GM18502 (cell line): ENCODE results near the gene SCN7A.

Experiments used
- ATAC-seq: cut with Tn5 transposase; IDR thresholded peaks from one replicate; pipeline ENCODE4 v1.9.1; 2021; ENCODE audit warnings: mild to moderate bottlenecking; ENCODE audit not compliant: unreplicated experiment, poor library complexity

SCN7A gene

DNA sequence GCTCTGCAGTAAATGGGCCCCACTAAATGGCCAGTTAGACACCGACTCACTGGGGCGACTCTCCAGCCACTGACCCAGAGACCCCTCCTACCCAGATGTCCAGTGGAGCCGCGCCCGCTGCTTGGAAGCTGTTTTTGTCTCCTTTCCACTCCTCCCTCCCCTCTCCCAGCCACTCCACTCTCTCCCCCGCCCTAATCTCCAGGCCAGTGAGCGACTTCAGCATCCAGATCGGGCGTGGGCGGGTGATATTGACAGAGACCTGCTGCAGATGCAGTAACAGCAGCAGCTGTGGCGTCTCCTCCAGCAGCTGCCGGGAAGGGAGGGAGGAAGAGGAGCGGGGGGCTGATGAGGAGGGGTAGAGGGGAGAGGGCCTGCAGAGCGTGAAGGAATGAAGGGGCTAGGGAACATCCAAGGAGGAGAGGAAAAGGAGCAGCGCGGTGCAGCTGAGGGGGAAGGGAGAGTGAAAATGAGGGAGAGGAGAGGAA is at the start of gene SCN7A:
Gene SCN7A (minus strand): TSS at position 110 of the 485 bp plus-strand sequence. CDS start 16,553 bp downstream, outside the sequence.
- ATAC-seq = no peak

DNA sequence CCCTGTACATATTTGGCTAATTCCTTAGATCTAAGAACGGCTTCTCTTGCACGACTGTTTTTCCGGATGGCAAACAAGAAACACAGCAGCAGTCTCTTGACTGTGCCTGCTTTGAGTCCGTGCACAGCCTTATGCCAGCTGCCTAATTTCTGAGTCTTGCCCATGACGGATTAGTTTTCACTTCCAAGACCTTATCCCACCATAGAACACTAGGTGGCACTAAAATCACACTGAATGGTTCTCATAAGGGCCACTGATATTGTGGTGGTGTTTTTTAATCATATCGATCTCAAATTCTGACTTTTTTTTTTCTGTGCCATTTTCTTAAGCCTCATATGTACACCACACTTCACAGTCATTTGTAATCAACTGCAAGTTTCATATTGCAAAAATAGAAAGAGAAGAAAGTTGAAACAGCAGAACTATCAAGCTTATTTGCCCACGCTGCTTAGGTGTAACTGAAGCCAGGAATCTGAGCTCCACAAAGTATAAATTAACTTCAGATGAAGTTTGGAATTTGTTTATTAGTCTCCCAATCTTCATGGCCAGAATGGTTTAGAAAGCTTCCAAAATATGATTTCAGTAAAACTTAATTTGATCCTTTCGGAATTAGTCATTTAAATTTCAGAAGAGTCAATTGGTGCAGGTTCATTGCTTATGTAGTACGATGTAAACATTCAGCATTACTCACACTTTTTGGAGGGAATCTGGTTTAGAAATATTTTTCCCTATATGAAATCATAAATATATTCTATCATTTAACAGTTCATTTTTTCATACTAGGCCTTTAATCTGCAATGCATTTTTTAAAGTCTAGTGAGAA is 45.5 kb upstream of the SCN7A start:
- peak; percentile 97 for ATAC-seq

DNA sequence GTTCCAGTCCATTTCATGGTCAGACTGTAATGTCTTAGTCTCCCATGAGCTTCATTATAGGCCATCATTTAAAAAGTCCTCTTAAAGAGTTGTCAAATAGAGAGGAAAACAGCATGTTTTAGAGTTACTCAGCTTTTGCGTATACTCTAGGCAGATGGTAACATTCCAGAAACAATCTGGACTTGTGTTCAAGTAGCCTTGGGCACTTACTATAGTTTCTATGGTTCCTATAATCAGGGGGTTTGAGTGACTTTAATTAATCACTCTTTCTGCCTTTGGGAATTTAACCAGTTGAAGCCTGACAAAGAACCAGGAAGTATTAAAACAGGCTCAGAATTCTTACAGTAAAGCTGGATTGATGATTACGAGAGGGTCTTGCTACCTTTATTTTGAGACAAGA is 42.1 kb upstream of the SCN7A start:
- no peak for ATAC-seq

DNA sequence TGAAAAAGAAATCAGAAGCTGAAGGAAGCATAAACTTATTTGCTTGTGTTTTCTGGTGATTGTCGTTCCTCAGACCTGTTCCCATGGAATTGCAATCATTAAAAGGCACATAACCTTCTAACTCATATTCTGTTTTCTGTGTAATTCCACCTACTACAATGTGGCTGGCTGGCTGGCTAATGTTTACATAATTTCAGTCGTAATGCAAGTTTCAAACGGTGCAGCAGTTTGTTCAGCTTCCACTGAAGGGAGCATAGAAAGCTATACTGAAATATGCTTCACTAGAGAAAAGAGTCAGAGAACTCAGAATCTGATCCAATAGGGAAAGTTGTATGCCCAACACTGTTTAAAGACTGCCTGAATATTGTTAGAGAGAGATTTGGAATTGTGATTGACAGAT is 27.1 kb upstream of the SCN7A start:
- ATAC-seq = no peak

DNA sequence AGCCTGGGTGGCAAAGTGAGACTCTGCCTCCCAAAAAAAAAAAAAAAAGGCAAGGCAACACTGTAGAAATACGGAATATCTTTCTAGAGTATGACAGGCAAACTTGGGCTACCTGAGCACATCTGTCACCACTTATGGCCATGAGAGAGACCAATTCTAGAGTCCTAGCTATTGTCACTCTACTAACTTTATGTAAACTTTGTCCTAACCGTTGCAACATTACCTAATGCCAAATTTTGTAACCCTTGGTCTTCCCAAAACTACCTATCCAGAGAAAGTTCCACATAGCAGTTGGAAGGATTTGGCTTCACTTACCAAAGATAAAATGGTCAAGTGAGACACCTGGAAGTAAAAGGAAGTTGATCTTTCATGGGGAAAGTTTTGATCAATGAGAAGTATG is 26.6 kb upstream of the SCN7A start:
- no peak for ATAC-seq

DNA sequence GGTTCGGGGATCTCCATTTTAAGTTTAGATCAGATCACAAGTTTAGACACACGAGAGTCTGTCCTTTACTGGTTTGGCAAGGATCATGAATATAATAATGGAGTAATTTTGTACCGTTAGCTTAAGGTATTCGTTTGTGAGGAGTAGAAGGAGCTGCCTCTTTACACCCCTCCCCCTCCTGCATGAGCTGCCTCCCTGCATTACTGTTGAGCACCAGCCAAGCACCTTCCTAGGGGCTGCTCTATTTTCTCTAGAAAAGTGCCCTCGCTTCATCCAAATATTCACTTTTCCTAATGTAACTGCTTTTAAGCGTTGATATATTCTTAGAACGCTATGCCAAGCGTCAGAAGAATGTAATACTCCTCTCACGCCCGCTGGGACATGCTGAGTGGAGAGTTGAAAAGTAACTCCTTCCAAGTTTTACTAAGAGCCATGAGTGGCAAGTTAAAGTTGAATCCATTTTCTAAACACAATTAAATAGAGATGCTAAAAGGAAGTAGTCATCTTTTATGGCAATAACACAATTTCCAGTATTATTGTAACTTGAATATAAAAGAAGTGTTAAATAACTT is 25.4 kb upstream of the SCN7A start:
- ATAC-seq = no peak

DNA sequence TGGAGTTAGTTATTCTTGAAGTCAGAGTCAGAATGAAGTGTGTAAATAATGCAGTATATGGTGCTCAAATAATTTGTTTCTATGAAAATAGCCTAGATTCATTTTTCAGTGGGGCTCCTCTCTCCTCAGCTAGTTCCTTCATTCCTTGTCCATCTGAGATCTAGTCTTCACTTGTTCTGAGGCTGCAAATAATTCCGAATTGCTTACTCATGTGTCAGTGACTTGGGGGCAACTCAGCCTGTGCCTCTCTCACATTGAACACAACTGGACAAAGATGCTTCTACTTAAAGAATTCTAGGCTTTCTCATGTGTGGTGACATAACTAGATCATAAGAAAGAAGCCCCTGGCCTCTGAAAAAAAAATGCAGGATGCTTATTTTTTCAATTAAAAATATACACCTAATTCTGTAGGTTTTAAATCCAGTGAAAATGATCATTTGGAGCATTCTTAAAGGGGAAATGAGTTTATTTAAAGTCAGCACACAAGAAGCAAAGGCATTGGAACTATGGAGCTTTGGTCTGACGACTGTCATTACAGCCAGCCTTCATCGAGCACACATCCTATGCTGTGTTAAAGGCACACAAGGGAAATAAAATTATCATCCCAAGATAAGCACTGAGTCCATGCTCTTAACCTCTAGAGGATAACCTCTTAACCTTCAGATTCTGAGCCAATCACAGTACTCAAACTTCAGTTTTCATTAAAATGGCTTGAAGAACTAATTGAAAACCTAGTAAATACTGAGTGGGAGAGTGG is 24.8 kb upstream of the SCN7A start:
- ATAC-seq = no peak

DNA sequence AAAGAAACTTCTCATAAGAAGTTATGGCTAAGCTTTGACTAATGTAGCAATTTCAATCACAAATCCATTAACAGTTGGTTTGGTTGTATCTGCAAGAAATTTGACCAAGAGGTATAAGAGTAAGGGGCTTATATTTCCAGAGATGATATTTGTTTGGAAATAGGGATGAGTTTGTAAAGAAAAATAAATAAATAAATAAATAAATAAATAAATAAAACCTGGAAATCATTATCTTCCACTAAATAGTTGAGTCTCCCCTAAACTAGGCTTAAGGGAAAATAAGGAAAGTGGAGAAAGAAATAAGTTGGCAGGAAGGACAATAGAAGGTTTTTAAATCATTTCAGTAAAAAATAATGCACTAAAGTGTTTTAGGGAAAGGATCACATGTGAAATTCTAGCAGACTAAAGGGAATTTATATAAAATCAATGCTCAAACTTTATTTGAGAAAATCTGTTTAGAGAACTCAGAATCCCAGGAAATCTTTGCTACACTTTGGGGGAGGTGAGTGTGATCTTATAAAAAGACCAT is 23.5 kb upstream of the SCN7A start:
- ATAC-seq = no peak

DNA sequence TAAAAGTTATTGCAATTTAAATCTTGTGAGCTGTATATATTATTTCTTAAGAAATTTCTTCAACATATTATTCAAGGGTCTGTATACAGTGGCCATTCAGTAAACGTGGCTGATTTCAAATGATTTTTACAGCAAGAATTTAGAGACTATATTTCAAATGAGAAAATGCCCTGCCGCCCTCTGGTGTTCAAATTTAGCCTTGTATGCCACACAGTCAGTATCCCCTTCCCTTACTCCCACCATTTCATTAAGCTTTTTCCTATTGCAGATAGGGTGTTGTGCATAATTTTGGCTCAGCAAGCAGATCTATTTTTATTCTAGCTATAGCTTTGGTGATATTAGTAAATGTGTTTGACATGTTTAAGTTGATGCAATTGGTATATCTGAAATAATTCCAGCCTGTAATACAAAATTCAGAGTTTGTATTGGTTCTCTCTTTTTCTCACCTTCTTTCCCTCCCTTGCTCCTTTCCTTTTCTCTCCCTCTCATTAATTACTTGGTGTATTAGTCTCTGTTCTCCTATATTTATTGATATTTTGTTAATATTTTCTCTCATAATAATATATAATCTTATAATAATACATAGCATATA is 22.8 kb upstream of the SCN7A start:
- ATAC-seq = no peak

DNA sequence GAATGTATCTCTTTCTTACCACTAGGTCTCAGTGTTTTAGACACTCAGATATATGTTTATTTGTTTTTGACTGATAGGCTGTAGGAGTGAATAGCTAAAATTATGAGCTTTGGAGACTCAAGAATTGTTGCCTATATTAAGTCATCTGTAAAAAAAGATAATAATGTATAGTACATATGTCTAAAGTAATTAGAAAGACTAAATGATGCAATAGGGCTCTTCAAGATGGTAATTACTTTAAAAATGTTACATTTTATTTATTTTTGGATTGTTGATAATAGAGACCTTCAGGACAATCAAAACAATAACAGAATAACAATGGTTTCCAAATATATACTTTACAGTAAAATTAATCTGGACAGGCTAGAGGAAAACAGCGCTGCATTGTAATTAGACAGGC is 19.9 kb upstream of the SCN7A start:
- ATAC-seq = no peak

DNA sequence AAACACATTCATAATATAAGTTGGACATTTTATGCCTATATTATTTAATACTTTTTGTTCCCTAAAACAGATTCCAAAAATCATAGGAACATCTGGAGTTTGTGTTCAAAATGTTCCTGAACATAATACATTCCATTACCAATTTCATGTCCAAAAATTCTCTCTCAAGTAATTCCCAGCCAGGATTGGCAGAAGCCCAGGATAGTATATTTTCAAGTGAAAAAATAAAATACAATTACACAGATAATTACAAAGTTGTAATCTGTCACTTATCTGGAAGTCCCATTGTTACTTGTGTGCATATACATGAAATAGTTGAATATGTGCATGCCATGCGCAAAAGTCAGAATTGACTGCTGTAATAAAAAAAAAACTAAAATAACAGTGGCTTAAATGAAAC is 5.2 kb upstream of the SCN7A start:
- ATAC-seq = no peak

DNA sequence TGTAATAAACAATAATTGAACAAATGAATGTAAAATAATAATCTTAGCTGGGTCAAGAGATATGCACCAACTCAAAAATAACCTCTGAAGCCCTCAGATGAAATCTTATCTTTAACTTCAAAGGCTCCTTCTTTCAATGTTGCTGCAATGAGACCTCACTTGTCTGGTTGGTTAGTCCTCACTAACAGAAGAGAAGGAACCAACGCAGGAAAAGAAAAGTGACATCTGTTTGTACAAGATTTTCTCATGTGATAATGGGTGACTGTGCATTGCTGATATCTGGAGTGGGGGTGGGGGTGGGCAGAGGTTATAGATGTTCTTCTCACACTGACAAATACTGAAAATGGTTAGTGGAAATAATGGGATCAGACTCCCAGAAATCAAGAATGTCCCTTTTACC is 2.6 kb downstream of the SCN7A start:
- ATAC-seq = no peak

DNA sequence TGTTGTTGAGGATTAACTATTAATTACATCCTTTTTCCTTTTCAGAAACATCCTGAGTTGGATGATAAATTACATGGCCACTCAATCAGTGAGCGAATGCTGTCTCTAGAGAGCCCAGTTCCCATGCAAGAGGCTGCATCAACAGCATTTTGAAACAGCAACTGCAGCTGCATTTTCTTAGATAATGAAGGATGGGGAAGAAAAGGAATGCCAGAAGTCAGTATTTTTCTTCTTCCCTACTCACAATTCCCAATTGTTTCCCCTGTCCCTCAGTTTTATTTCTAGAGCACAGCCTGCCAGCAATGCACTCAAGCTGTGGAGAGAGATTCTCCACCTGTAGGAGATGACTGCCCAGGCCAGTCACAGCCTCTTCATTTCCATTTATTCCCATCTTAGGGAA is 6.9 kb downstream of the SCN7A start:
- ATAC-seq = no peak

DNA sequence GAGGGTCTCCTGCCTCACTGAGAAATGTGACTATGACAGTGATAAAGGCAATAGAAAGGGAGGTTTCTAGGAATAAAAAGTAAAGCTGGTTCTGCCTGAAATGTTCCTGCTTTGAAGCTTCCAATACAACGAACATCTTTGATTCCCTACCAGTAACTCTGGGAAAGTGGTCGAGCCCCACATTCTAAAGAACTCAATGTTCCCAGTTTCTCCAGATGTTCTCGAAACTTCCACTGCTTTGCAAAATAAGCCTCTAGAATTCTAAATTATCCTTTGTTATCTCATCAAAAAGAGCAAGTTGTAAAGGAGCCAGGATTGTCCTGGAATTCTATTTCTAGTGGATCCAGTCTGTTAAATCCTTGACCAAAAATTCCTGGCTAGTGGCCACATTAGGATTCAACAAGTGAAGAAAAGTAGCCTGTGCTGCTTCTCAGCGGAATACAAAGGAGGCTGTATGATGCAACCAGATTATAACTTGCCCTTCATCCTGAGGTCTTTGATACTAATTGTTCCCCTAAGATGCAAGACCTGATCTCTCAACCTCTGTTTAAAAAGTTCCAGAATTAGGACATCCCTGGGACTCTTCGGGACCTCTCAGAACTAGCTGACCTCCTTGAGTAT is 8.4 kb downstream of the SCN7A start:
- no peak for ATAC-seq

DNA sequence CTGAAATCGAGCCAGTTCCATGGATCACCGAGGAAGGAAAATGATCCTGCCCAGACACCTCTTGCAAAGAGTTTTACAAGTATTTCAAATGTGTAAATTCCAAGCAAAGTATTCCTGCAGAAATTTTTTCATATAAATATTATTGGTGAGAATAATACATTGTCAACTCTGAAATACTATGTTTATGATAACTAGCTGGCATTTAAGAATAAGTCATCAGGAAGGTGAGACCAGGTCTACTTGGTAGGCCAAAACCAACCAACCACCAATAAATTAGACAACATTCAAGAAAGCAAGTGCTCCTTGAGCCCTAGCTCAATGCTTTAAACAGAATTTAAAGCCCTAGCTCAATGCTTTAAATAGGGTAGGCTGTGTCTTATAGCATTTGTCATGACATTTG is 21.7 kb downstream of the SCN7A start:
- no peak for ATAC-seq

DNA sequence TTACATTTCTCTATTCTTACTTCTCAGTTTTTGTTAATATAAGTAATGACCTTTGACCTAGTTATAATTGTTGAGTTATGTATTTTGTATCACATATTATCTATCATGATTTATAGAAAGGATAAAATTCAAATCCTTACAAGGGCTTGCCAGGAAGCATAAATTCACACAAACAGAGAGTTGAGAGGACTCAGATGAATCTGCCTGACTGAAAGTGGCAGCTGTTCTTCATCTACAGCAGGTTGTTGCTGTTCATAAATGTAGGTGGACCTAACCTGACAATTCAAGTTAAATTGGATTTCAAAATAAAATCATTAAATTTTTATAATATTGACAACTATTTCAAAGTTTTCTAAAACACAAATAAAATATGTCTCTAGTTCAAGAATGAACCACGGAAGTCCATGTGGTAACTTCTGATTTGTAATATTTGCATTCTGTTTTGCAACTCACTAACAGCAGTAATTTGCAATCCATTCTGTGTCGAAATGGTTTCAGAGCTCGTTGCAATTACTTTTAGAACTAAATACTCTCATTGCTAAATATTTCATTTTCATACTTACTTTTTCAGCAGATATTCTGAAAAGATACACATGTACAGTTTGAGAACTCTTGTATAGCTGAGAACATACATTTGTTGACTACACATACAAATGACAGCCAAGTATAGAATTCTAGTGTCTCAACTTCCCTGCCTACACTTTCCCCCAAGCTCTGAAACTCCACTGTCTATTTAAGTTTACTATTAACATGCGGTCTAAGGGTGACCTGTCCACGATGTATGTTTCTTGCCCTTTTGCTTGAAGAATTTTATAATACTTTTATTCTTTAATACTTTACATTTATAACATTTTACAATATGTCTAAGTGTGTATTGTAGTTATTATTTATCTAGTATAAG is 25.7 kb downstream of the SCN7A start:
- no peak for ATAC-seq

DNA sequence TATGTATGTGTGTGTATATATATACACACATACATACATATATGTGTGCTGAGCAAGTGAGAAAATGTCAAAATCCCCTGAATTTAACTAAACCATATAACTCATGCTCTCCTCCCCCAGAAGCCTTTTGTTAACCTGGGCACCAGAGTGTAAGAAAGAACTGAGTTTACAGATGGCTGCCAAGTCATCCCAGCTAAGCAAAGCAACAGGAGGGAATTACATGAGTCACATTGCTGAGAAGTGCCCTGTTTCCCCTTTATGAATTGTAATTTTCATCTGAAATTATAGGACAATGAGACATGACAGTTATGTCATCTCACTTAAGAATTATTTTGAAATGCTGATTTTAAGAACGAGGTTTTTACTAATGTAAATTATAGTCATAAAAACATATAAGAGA is 29.9 kb downstream of the SCN7A start:
- ATAC-seq = no peak

DNA sequence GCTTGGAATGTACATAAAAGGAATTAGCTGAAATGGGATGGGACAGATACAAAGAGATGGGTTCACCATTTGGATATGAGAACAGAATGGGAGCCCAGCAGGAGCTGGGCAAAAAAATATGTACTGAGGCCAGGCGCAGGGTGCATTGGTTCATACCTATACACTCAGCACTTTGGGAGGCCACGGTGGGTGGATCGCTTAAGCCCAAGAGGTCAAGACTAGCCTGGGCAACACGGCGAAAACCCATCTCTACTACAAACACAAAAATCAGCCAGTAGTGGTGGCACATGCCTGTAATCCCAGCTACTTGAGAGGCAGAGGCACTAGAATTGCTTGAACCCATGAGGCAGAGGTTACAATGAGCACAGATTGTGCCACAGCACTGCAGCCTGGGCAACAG is 30.4 kb downstream of the SCN7A start:
- ATAC-seq = no peak

DNA sequence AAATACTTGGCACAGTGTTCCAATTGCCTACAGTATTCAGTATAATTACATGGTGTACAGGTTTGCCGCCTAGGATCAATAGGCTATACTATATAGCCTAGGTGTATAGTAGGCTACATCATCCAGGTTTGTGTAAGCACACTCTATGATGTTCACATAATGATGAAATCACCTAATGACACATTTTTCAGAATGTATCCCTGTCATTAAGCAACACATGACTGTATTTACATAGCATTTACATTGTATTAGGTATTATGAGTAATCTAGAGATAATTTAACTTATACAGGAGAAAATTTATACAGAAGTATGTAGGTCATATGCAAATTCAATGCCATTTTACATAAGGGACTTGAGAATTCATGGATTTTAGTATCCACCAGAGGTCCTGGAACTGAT is 35.4 kb downstream of the SCN7A start:
- ATAC-seq = no peak
